ENCODE measurements around the gene ICAM2. TPM values are rescaled to one million over a fixed set of nuclear protein-coding genes. Genes with fewer than 3 reads are reported as not detected.

Gene ICAM2
- total RNA-seq, 1 experiment from 2014 or later: 0.33 TPM

- TF ChIP-seq PRDM15 (CRISPR knock-in tag; IDR thresholded peaks at IDR 0.05) (no peak), SOX15 (CRISPR knock-in tag; IDR thresholded peaks at IDR 0.05) (no peak), AFF4 (CRISPR knock-in tag; IDR thresholded peaks at IDR 0.05; ENCODE audit: borderline replicate concordance) (no peak), PREB (CRISPR knock-in tag; IDR thresholded peaks at IDR 0.05; ENCODE audit: borderline replicate concordance) (no peak), ATF3 (CRISPR knock-in tag; conservative IDR thresholded peaks at IDR 0.05) (no peak), FOXP4 (CRISPR knock-in tag; IDR thresholded peaks at IDR 0.05) (no peak), GTF2I (CRISPR knock-in tag; conservative IDR thresholded peaks at IDR 0.05) (no peak)
These were observed 45.7 kb downstream of the ICAM2 start (continued) for GRCh38 chr17:63974594-63975192.

GRCh38 chr17:63973930-63974593 lies 46.4 kb downstream of the ICAM2 start:
- no peaks in the 10 kb centered on the region for H3K36me3 Mint-ChIP-seq
- ChIA-PET CTCF (interaction anchor here (0.8 to 2.2 kb wide), 9 partner anchors 12 to 160 kb away, joined by 3 to 8 read pairs (median 5); no protein-coding TSS in a partner anchor), POLR2A (no interaction called here)
- no peak overlapping the region for H3K4me3 Mint-ChIP-seq
- H3K27ac Mint-ChIP-seq: no peak overlapping the region
- ATAC-seq: no peak
- no peaks in the 10 kb centered on the region for H3K9me3 Mint-ChIP-seq
- 0 out of 2 replicates have a peak, but pooled peaks cover 5% of the 10 kb centered on the region for H3K4me1 Mint-ChIP-seq
- no peak for DNase-seq (ENCODE audit: low spot score)
- H3K27me3 Mint-ChIP-seq (ENCODE audit: low read depth): no peaks in the 10 kb centered on the region; the same call in 1 of the 2 replicates
- TF ChIP-seq ZNF512 (CRISPR knock-in tag; IDR thresholded peaks at IDR 0.05; ENCODE audit: borderline replicate concordance) (no peak), TP53 (CRISPR knock-in tag; IDR thresholded peaks at IDR 0.05) (no peak), IRF2 (CRISPR knock-in tag; IDR thresholded peaks at IDR 0.05; ENCODE audit: borderline replicate concordance, low read depth) (no peak), OVOL2 (CRISPR knock-in tag; IDR thresholded peaks at IDR 0.05; ENCODE audit: borderline replicate concordance) (no peak), CREB1 (CRISPR knock-in tag; IDR thresholded peaks at IDR 0.05) (no peak), STAT6 (CRISPR knock-in tag; conservative IDR thresholded peaks at IDR 0.05; ENCODE audit: low read depth) (no peak), MXD4 (CRISPR knock-in tag; IDR thresholded peaks at IDR 0.05; ENCODE audit: borderline replicate concordance) (no peak), RORB (CRISPR knock-in tag; IDR thresholded peaks at IDR 0.05) (no peak), SP1 (CRISPR knock-in tag; conservative IDR thresholded peaks at IDR 0.05) (no peak), PRRX2 (CRISPR knock-in tag; IDR thresholded peaks at IDR 0.05) (no peak), EMX1 (CRISPR knock-in tag; IDR thresholded peaks at IDR 0.05) (no peak), SMAD3 (CRISPR knock-in tag; IDR thresholded peaks at IDR 0.05; ENCODE audit: borderline replicate concordance) (no peak)
